K562 (cell line): ENCODE measurements around the gene KNL1. TPM values are rescaled to one million over a fixed set of nuclear protein-coding genes. Genes with fewer than 3 reads are reported as not detected.
A peak's percentile ranks its signal among the peaks of the same experiment; 100 is the strongest.

Source experiments
- C11orf30 ChIP-seq: fragments of 450-650 bp; IDR thresholded peaks from 2 replicates; pipeline ENCODE4 v1.6.1; 2016; ENCODE audit warnings: low read depth, mild to moderate bottlenecking
- CREBBP ChIP-seq: IDR thresholded peaks from one replicate; pipeline ENCODE4 v1.6.1; 2012; ENCODE audit warnings: low read depth, mild to moderate bottlenecking, control low read depth, inconsistent platforms, low read length
- FIP1L1 ChIP-seq: fragments of 200-400 bp; formaldehyde crosslinking; IDR thresholded peaks from 2 replicates; pipeline ENCODE4 v1.6.1; 2018; ENCODE audit warnings: mild to moderate bottlenecking, low read depth, low read length; ENCODE audit not compliant: poor library complexity, severe bottlenecking
- HINFP ChIP-seq: fragments of 450-650 bp; conservative IDR thresholded peaks from 2 replicates; pipeline ENCODE4 v1.6.1; 2016; ENCODE audit warnings: missing genetic modification characterization, low read depth, mild to moderate bottlenecking, control low read depth, missing compliant biosample characterization
- HNRNPL ChIP-seq: fragments of 200-400 bp; formaldehyde crosslinking; IDR thresholded peaks from 2 replicates; pipeline ENCODE4 v1.6.1; 2017; ENCODE audit warnings: low read depth, mild to moderate bottlenecking, low read length
- SFPQ ChIP-seq: fragments of 200-400 bp; formaldehyde crosslinking; IDR thresholded peaks from 2 replicates; pipeline ENCODE4 v1.6.1; 2017; ENCODE audit warnings: mild to moderate bottlenecking, low read depth, low read length, moderate library complexity
- SIX5 ChIP-seq, 2 experiments: IDR thresholded peaks; 2 replicates each; pipeline ENCODE4 v1.6.1; 2011; ENCODE audit warnings: low read length in 2 of 2, borderline replicate concordance in 1 of 2, low read depth in 1 of 2, mild to moderate bottlenecking in 1 of 2, moderate library complexity in 1 of 2; ENCODE audit not compliant: insufficient read depth in 1 of 2
- XRCC5 ChIP-seq: fragments of 200-400 bp; formaldehyde crosslinking; IDR thresholded peaks from 2 replicates; pipeline ENCODE4 v1.6.1; 2017; ENCODE audit warnings: low read depth, mild to moderate bottlenecking, low read length
- ZBTB5 ChIP-seq: fragments of 450-650 bp; IDR thresholded peaks from 2 replicates; pipeline ENCODE4 v1.6.1; 2017; ENCODE audit warnings: antibody characterized with exemption
- ZNF639 ChIP-seq, 2 experiments: fragments of 200-800 bp in 1 of 2; sonication (Bioruptor generic) in 1 of 2; sonication (generic) in 1 of 2; formaldehyde crosslinking in 1 of 2; IDR thresholded peaks in 1 of 2; conservative IDR thresholded peaks in 1 of 2; 2 replicates each; pipeline versions ENCODE4 v1.5.0 to v1.6.1; 2016 to 2020; ENCODE audit warnings: missing compliant biosample characterization in 1 of 2, missing genetic modification characterization in 1 of 2, missing genetic modification reagents in 1 of 2
- polyA plus RNA-seq, 8 experiments: library from polyadenylated mRNA; depleted of rRNA in 4 of 8; stranded (reverse) in 5 of 8; unstranded in 3 of 8; fragments of >200 nt; fragmentation: Nextera tagmentation in 2 of 8; fragmentation: Illumina TruSeq in 1 of 8; extraction: Ambion mirVana in 2 of 8; extraction: Trizol in 1 of 8; gene quantifications; 2 replicates each; pipeline versions ENCODE4 v1.2.1 to v1.2.3, GENCODE V29; 2011 to 2014; ENCODE audit warnings: inconsistent platforms in 1 of 8, missing spikeins in 1 of 8
- total RNA-seq, 7 experiments: library from RNA; depleted of rRNA in 6 of 7; stranded (reverse); fragments of >200 nt in 6 of 7; fragmentation: Illumina TruSeq in 2 of 7; extraction: Trizol in 2 of 7; gene quantifications; 2 replicates each; pipeline versions ENCODE4 v1.2.1 to v1.2.3, GENCODE V29; 2011 to 2021; ENCODE audit warnings: low replicate concordance in 1 of 7
- TF ChIP-seq, protein P1 (sequence below): sonication (generic); IDR thresholded peaks from 2 replicates; pipeline ENCODE4 v1.6.1; 2016
- TF ChIP-seq, protein P2 (sequence below): sonication (generic); formaldehyde crosslinking; IDR thresholded peaks from 2 replicates; pipeline ENCODE4 v1.8.0; 2022; ENCODE audit warnings: mild to moderate bottlenecking, missing genetic modification reagents

Gene KNL1
- total and polyA plus RNA-seq, 9 of the 15 experiments (the other 6 are each of a cell fraction or from before 2014, with no cell fraction given), result 14.5 to 65.4 (median 34.6) TPM

DNA sequence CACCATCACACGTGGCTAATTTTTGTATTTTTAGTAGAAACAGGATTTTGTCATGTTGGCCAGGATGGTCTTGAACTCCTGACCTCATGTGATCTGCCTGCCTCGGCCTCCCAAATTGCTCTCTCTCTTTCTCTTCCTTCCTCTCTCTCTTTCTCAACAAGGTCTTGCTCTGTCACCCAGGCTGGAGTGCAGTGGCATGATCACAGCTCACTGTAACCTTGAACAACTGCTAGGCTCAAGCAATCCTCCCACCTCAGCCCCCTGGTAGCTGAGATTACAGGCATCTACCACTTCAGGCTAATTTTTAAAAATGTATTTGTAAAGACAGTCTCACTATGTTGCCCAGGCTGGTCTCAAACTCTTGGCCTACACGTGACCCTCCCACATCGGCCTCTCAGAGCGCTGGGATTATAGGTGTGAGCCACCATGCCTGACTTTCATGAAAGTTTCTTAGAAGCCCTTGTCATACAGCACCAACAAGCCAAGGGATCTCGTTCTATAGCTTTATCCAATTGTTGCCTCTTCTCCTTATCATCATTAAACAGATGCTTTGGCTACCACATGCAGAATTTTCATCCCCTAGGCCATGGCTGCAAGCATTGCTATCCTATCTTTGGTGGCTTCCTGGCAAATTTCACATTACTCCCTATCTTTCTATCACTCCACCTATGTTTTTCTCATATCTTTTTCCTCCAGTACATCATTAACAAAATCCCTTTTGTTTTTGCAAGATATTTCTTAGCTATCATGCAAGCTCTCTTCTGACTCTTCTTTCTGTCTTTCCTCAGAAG, 34.9 kb upstream of the KNL1 start (continued):
- TF ChIP-seq HINFP (no peak), FIP1L1 (no peak), SIX5 (IDR thresholded peaks at IDR 0.05; ENCODE audit: borderline replicate concordance in 1 of 2, insufficient read depth in 1 of 2, low read depth in 1 of 2, low read length in 2 of 2) (no peak), ZBTB5 (peak; percentile 86; the same call in 1 of the 2 replicates), C11orf30 (no peak), CREBBP (no peak), SFPQ (no peak), HNRNPL (no peak), ZNF639 (CRISPR knock-in tag; conservative IDR thresholded peaks at IDR 0.05 in 1 of 2, IDR thresholded peaks at IDR 0.05 in 1 of 2) (no peak; a peak in 1 of 4 replicates), XRCC5 (no peak)
- TF ChIP-seq, protein P1, sequence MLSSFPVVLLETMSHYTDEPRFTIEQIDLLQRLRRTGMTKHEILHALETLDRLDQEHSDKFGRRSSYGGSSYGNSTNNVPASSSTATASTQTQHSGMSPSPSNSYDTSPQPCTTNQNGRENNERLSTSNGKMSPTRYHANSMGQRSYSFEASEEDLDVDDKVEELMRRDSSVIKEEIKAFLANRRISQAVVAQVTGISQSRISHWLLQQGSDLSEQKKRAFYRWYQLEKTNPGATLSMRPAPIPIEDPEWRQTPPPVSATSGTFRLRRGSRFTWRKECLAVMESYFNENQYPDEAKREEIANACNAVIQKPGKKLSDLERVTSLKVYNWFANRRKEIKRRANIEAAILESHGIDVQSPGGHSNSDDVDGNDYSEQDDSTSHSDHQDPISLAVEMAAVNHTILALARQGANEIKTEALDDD, result no peak
- TF ChIP-seq, protein P2, sequence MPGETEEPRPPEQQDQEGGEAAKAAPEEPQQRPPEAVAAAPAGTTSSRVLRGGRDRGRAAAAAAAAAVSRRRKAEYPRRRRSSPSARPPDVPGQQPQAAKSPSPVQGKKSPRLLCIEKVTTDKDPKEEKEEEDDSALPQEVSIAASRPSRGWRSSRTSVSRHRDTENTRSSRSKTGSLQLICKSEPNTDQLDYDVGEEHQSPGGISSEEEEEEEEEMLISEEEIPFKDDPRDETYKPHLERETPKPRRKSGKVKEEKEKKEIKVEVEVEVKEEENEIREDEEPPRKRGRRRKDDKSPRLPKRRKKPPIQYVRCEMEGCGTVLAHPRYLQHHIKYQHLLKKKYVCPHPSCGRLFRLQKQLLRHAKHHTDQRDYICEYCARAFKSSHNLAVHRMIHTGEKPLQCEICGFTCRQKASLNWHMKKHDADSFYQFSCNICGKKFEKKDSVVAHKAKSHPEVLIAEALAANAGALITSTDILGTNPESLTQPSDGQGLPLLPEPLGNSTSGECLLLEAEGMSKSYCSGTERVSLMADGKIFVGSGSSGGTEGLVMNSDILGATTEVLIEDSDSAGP, result no peak
